ENCODE measurements around the gene SLC2A4.

- TF ChIP-seq CTCF (conservative IDR thresholded peaks at IDR 0.05; ENCODE audit: low read depth in 2 of 2), result no peak
- no peak for TF ChIP-seq POLR2AphosphoS5 (IDR thresholded peaks at IDR 0.05; ENCODE audit: low read depth)
- no peak for TF ChIP-seq EZH2 (IDR thresholded peaks at IDR 0.05; ENCODE audit: low read depth, unreplicated experiment)
- TF ChIP-seq REST (IDR thresholded peaks at IDR 0.05; ENCODE audit: unreplicated experiment), result no peak
- no peak for TF ChIP-seq CREB1 (CRISPR knock-in tag; IDR thresholded peaks at IDR 0.05; ENCODE audit: low read depth)
- TF ChIP-seq EZH2phosphoT487 (IDR thresholded peaks at IDR 0.05; ENCODE audit: unreplicated experiment), result no peak
- TF ChIP-seq JUNB (IDR thresholded peaks at IDR 0.05; ENCODE audit: unreplicated experiment), result no peak
Observed at GRCh38 chr17:7317161-7317803, 35.8 kb downstream of the SLC2A4 start.

All from GM23338 (cell line).